IMR-90 (cell line): Measurements from ENCODE around the gene TAC4. TPM values are rescaled to one million over a fixed set of nuclear protein-coding genes. Genes with fewer than 3 reads are reported as not detected.

Experiments used
- ATAC-seq: fragments of 200-7000 bp; cut with Tn5 transposase; 2 replicates; pipeline ENCODE4 v1.9.1; 2020; ENCODE audit warnings: low read depth, mild to moderate bottlenecking, moderate library complexity
- BruUV-seq: library from RNA; stranded (reverse); fragments of 400-500 nt; replicated peaks from 2 replicates; lab custom pipeline; 2021; lab: Mats Ljungman, UMichigan
- CTCF ChIA-PET: fragments of 300-600 bp; formaldehyde crosslinking; extraction: SDS; loops from one replicate; lab custom pipeline; 2021; ENCODE audit warnings: antibody characterized with exemption; lab: Yijun Ruan, JAX
- POLR2A ChIA-PET: fragments of 300-600 bp; sonication (Branson Sonifier 250); formaldehyde crosslinking; loops from one replicate; lab custom pipeline; 2022; ENCODE audit warnings: antibody characterized with exemption; ENCODE audit not compliant: unreplicated experiment; lab: Charles Lee
- DNase-seq: peaks from one replicate; pipeline ENCODE4 v3.0.0; 2013
- H2AFZ ChIP-seq: replicated peaks from 2 replicates; pipeline ENCODE3; 2013; ENCODE audit warnings: low read length, mild to moderate bottlenecking; ENCODE audit not compliant: poor library complexity
- H2AK5ac ChIP-seq: 2 replicates; pipeline ENCODE4 v1.6.1; 2013; ENCODE audit warnings: low read depth, low read length, inconsistent platforms
- H2AK9ac ChIP-seq: replicated peaks from 2 replicates; pipeline ENCODE3; 2013; ENCODE audit warnings: mild to moderate bottlenecking, low read depth, low read length, moderate library complexity; ENCODE audit not compliant: poor library complexity
- H2BK120ac ChIP-seq: 2 replicates; pipeline ENCODE4 v1.6.1; 2013; ENCODE audit warnings: low read depth, low read length, inconsistent platforms
- H2BK15ac ChIP-seq: 3 replicates; pipeline ENCODE4 v1.6.1; 2013; ENCODE audit warnings: low read depth, low read length, inconsistent platforms
- H2BK20ac ChIP-seq: 2 replicates; pipeline ENCODE4 v1.6.1; 2013; ENCODE audit warnings: low read depth, mild to moderate bottlenecking, inconsistent platforms, low read length, moderate library complexity
- H2BK5ac ChIP-seq: 2 replicates; pipeline ENCODE4 v1.6.1; 2013; ENCODE audit warnings: mild to moderate bottlenecking, low read depth, low read length, inconsistent platforms; ENCODE audit not compliant: poor library complexity, severe bottlenecking
- H3K14ac ChIP-seq: replicated peaks from 2 replicates; pipeline ENCODE4 v1.6.1; 2013; ENCODE audit warnings: low read depth, low read length, inconsistent platforms
- H3K18ac ChIP-seq: 2 replicates; pipeline ENCODE4 v1.6.1; 2013; ENCODE audit warnings: low read depth, low read length, control low read depth
- H3K23ac ChIP-seq: 2 replicates; pipeline ENCODE4 v1.6.1; 2013; ENCODE audit warnings: low read depth, low read length, inconsistent platforms
- H3K27ac ChIP-seq: 2 replicates; pipeline ENCODE4 v1.5.1; 2013; ENCODE audit warnings: mild to moderate bottlenecking, control low read depth, low read length; ENCODE audit not compliant: insufficient read depth
- H3K27me3 ChIP-seq: 2 replicates; pipeline ENCODE4 v1.6.1; 2013; ENCODE audit warnings: low read length; ENCODE audit not compliant: control insufficient read depth, insufficient read depth
- H3K36me3 ChIP-seq: 2 replicates; pipeline ENCODE4 v1.6.1; 2013; ENCODE audit warnings: low read length, mixed read lengths; ENCODE audit not compliant: control insufficient read depth, insufficient read depth
- H3K4ac ChIP-seq: 2 replicates; pipeline ENCODE4 v1.6.1; 2013; ENCODE audit warnings: low read depth, low read length, inconsistent platforms
- H3K4me1 ChIP-seq: 2 replicates; pipeline ENCODE4 v1.6.1; 2013; ENCODE audit warnings: low read length, mixed read lengths; ENCODE audit not compliant: control insufficient read depth, insufficient read depth
- H3K4me2 ChIP-seq: 2 replicates; pipeline ENCODE4 v1.6.1; 2013; ENCODE audit warnings: low read depth, mild to moderate bottlenecking, control low read depth, low read length, moderate library complexity
- H3K4me3 ChIP-seq: 2 replicates; pipeline ENCODE4 v1.5.1; 2013; ENCODE audit warnings: low read depth, mild to moderate bottlenecking, control low read depth, low read length, moderate library complexity; ENCODE audit not compliant: insufficient read depth
- H3K56ac ChIP-seq: 2 replicates; pipeline ENCODE4 v1.6.1; 2013; ENCODE audit warnings: low read length, inconsistent platforms; ENCODE audit not compliant: insufficient read depth; ENCODE audit errors: extremely low read depth
- H3K79me1 ChIP-seq, 2 experiments: 2 replicates each; pipeline ENCODE4 v1.6.1; 2013; ENCODE audit warnings: low read length in 2 of 2, inconsistent platforms in 1 of 2, low read depth in 1 of 2
- H3K9ac ChIP-seq: 2 replicates; pipeline ENCODE4 v1.6.1; 2013; ENCODE audit warnings: low read depth, low read length, control low read depth
- H3K9me1 ChIP-seq: 2 replicates; pipeline ENCODE4 v1.6.1; 2013; ENCODE audit warnings: low read length, inconsistent platforms; ENCODE audit not compliant: insufficient read depth
- H3K9me3 ChIP-seq: 2 replicates; pipeline ENCODE4 v1.6.1; 2013; ENCODE audit warnings: low read length; ENCODE audit not compliant: control insufficient read depth, insufficient read depth
- H4K20me1 ChIP-seq: 2 replicates; pipeline ENCODE4 v1.6.1; 2013; ENCODE audit warnings: low read length, inconsistent platforms; ENCODE audit not compliant: insufficient read depth
- H4K5ac ChIP-seq: 2 replicates; pipeline ENCODE4 v1.6.1; 2013; ENCODE audit warnings: mild to moderate bottlenecking, low read depth, low read length, control low read depth
- H4K8ac ChIP-seq, 2 experiments: 2 replicates each; pipeline ENCODE4 v1.6.1; 2013; ENCODE audit warnings: low read depth in 2 of 2, low read length in 2 of 2, control low read depth in 1 of 2, inconsistent platforms in 1 of 2
- H4K91ac ChIP-seq: 2 replicates; pipeline ENCODE4 v1.6.1; 2013; ENCODE audit warnings: low read depth, low read length, inconsistent platforms; ENCODE audit not compliant: insufficient read depth
- BHLHE40 ChIP-seq: fragments of 150-350 bp; IDR thresholded peaks from 2 replicates; pipeline ENCODE4 v1.6.1; 2016; ENCODE audit warnings: mild to moderate bottlenecking, low read depth, low read length
- WGBS, 2 experiments: methylation state at CpG; one replicate each; pipeline versions ENCODE4 v1.1.5 to v1.1.7; 2013; ENCODE audit warnings: missing lambda C conversion rate in 2 of 2; ENCODE audit not compliant: insufficient read length in 1 of 2; ENCODE audit errors: extremely low coverage in 2 of 2; 5-methylcytosine and 5-hydroxymethylcytosine counted together
- dilution Hi-C: fragments of 300-500 bp; cut with HindIII; formaldehyde crosslinking; loops from one replicate; pipeline ENCODE4 v1.14.3; 2018; ENCODE audit warnings: low sequenced_read_pairs; ENCODE audit not compliant: unreplicated experiment
- in situ Hi-C: fragments of 300-500 bp; cut with MboI; formaldehyde crosslinking; loops from 3 replicates; pipeline ENCODE4 v1.14.3; 2019; ENCODE audit warnings: low sequenced_read_pairs, inconsistent platforms, mixed read lengths
- intact Hi-C: fragments of 100-400 bp; cut with micrococcal nuclease; formaldehyde crosslinking; loops from 2 replicates; pipeline ENCODE4 v1.10.0; 2022
- polyA plus RNA-seq, 3 experiments: library from polyadenylated mRNA; depleted of rRNA; stranded (reverse); fragments of >200 nt; gene quantifications; 2 replicates each; pipeline ENCODE4 v1.2.3, GENCODE V29; 2012; ENCODE audit warnings: low replicate concordance in 1 of 3
- total RNA-seq: library from RNA; depleted of rRNA; stranded (reverse); fragments of >200 nt; gene quantifications from 2 replicates; pipeline ENCODE4 v1.2.3, GENCODE V29; 2012

Gene TAC4
- total and polyA plus RNA-seq, 2 of the 4 experiments (the other 2 are of a cell fraction): not detected

DNA sequence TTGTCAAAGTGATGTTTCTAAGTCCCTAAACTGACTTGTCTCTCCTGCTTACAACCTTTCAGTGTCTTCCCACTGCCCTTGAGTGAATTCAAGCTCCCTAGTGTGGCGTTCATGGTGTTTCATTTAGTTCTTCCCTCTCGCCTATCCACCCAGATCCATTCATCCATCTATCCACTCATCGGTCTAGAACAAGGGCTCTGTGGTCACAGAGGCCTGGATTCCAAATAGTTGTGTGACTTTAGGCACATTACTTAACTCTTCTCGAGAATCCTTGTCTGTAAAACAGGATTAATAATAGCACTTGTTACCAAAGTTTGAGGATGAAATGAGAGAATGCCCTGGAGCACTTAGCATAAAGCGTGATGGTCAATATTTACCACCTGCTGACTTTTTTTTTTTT lies 870 bp upstream of the TAC4 start:
- Histone ChIP-seq H3K23ac (no peak overlapping the region), H3K9me3 (no peaks in the 10 kb centered on the region), H2AK5ac (no peak overlapping the region), H3K27ac (no peak overlapping the region), H3K27me3 (peaks cover 12% of the 10 kb centered on the region; the same call in 1 of the 2 replicates), H3K36me3 (no peaks in the 10 kb centered on the region), H4K8ac (no peak overlapping the region), H2AFZ (no peak overlapping the region), H2BK15ac (no peak overlapping the region), H2BK120ac (no peak overlapping the region), H3K79me1 (no peaks in the 10 kb centered on the region), H3K4ac (no peak overlapping the region), H3K18ac (no peak overlapping the region), H3K4me3 (no peak overlapping the region), H3K56ac (no peak overlapping the region), H3K4me2 (no peak overlapping the region), H3K14ac (no peak overlapping the region), H4K20me1 (no peaks in the 10 kb centered on the region), H3K9me1 (peaks cover 5% of the 10 kb centered on the region), H3K9ac (no peak overlapping the region), H4K5ac (no peak overlapping the region), H2AK9ac (no peak overlapping the region), H2BK20ac (no peak overlapping the region), H4K91ac (no peak overlapping the region), H3K4me1 (peaks cover 6% of the 10 kb centered on the region; the same call in 1 of the 2 replicates), H2BK5ac (no peak overlapping the region)
- ChIA-PET POLR2A (no interaction called here), CTCF (no interaction called here)
- ATAC-seq (no peak), DNase-seq (no peak)
- TF ChIP-seq BHLHE40: no peak
- dilution Hi-C loops: no loop called here
- whole genome bisulfite sequencing, 2 experiments: 100% methylated on average over 1 of the region's 5 CpGs; no CpG with 5 or more reads in 1 of the 2 experiments
- BruUV-seq: no TSS peak
- intact Hi-C loops: no loop called here
- in situ Hi-C loops: loop anchor here (5.0 kb wide), 2 partner anchors 141 to 276 kb away; partner anchors contain the start of gene SLC35B1
